CD14-positive monocyte (primary cell): Measurements from ENCODE around the gene AMPH. TPM values are rescaled to one million over a fixed set of nuclear protein-coding genes. Genes with fewer than 3 reads are reported as not detected.

Experiments used
- DNase-seq, 3 donors: peaks; one replicate each; pipeline ENCODE4 v3.0.0-alpha.2; 2011 to 2022
- H2AFZ ChIP-seq: 2 replicates; pipeline ENCODE4 v1.6.0; 2012; ENCODE audit warnings: mild to moderate bottlenecking, low read depth, low read length, inconsistent platforms; ENCODE audit not compliant: insufficient read depth, poor library complexity, severe bottlenecking
- H3K27ac ChIP-seq, 2 donors: 1 replicate in 1 of 2; 2 replicates in 1 of 2; pipeline ENCODE4 v1.5.1; 2012 to 2013; ENCODE audit warnings: low read length in 2 of 2, control low read depth in 1 of 2, inconsistent platforms in 1 of 2, low read depth in 1 of 2, mild to moderate bottlenecking in 1 of 2
- H3K27me3 ChIP-seq, 2 donors: one replicate each; pipeline versions ENCODE4 v1.6.0 to v1.6.1; 2011 to 2013; ENCODE audit warnings: low read length in 2 of 2; ENCODE audit not compliant: control insufficient read depth in 2 of 2, insufficient read depth in 2 of 2
- H3K36me3 ChIP-seq, 2 donors: replicated peaks in 1 of 2; 1 replicate in 1 of 2; 2 replicates in 1 of 2; pipeline versions ENCODE4 v1.5.1 to v1.6.1; 2012 to 2013; ENCODE audit warnings: low read length in 2 of 2, control low read depth in 1 of 2, inconsistent platforms in 1 of 2, mild to moderate bottlenecking in 1 of 2; ENCODE audit not compliant: insufficient read depth in 2 of 2, control insufficient read depth in 1 of 2
- H3K4me1 ChIP-seq, 2 donors: 1 replicate in 1 of 2; 2 replicates in 1 of 2; pipeline versions ENCODE4 v1.5.1 to v1.6.1; 2012 to 2013; ENCODE audit warnings: low read length in 2 of 2, control low read depth in 1 of 2, inconsistent platforms in 1 of 2, mild to moderate bottlenecking in 1 of 2, moderate library complexity in 1 of 2; ENCODE audit not compliant: insufficient read depth in 2 of 2, control insufficient read depth in 1 of 2
- H3K4me2 ChIP-seq: replicated peaks from 2 replicates; pipeline ENCODE3; 2012; ENCODE audit warnings: low read length, moderate library complexity, mild to moderate bottlenecking; ENCODE audit not compliant: poor library complexity, severe bottlenecking; ENCODE audit errors: extremely low read depth
- H3K4me3 ChIP-seq, 3 experiments: fragments of 200-600 bp in 1 of 3; sonication (generic) in 1 of 3; replicated peaks in 1 of 3; 1 replicate in 2 of 3; 2 replicates in 1 of 3; pipeline ENCODE4 v1.5.1; 2011 to 2013; ENCODE audit warnings: low read length in 3 of 3, mild to moderate bottlenecking in 3 of 3, control low read depth in 2 of 3, low read depth in 2 of 3, inconsistent platforms in 1 of 3, moderate library complexity in 1 of 3
- H3K79me2 ChIP-seq: 2 replicates; pipeline ENCODE4 v1.6.0; 2012; ENCODE audit warnings: mild to moderate bottlenecking, control low read depth, inconsistent platforms, low read length, moderate library complexity; ENCODE audit not compliant: insufficient read depth
- H3K9ac ChIP-seq: 2 replicates; pipeline ENCODE4 v1.6.0; 2017; ENCODE audit warnings: low read length, mild to moderate bottlenecking; ENCODE audit not compliant: insufficient read depth, poor library complexity, severe bottlenecking
- H3K9me3 ChIP-seq, 2 donors: replicated peaks in 1 of 2; 1 replicate in 1 of 2; 2 replicates in 1 of 2; pipeline versions ENCODE4 v1.5.1 to v1.6.1; 2012 to 2013; ENCODE audit warnings: low read length in 2 of 2, control low read depth in 1 of 2; ENCODE audit not compliant: control insufficient read depth in 1 of 2, insufficient read depth in 1 of 2
- H4K20me1 ChIP-seq: 2 replicates; pipeline ENCODE4 v1.6.0; 2012; ENCODE audit warnings: mild to moderate bottlenecking, low read length, control low read depth, moderate library complexity; ENCODE audit not compliant: insufficient read depth
- H3K27ac Mint-ChIP-seq, 7 donors: one replicate each; pipeline ENCODE4 v1.8.0; 2020; ENCODE audit warnings: mild to moderate bottlenecking in 7 of 7, mixed read lengths in 7 of 7, moderate library complexity in 6 of 7, inconsistent platforms in 2 of 7
- H3K27me3 Mint-ChIP-seq, 3 donors: one replicate each; pipeline ENCODE4 v1.8.0; 2021 to 2022; ENCODE audit warnings: low read depth in 3 of 3, mild to moderate bottlenecking in 3 of 3, mixed read lengths in 3 of 3, moderate library complexity in 3 of 3, inconsistent platforms in 1 of 3
- H3K36me3 Mint-ChIP-seq, 2 donors: one replicate each; pipeline ENCODE4 v1.8.0; 2020; ENCODE audit warnings: mixed read lengths in 2 of 2, inconsistent platforms in 1 of 2, mild to moderate bottlenecking in 1 of 2
- H3K4me1 Mint-ChIP-seq: one replicate; pipeline ENCODE4 v1.8.0; 2020; ENCODE audit warnings: mild to moderate bottlenecking, mixed read lengths
- H3K4me3 Mint-ChIP-seq, 2 donors: one replicate each; pipeline ENCODE4 v1.8.0; 2020; ENCODE audit warnings: mild to moderate bottlenecking in 2 of 2, mixed read lengths in 2 of 2, moderate library complexity in 1 of 2
- H3K9me3 Mint-ChIP-seq, 7 donors: one replicate each; pipeline ENCODE4 v1.8.0; 2020 to 2022; ENCODE audit warnings: mixed read lengths in 7 of 7, mild to moderate bottlenecking in 6 of 7, moderate library complexity in 6 of 7, inconsistent platforms in 2 of 7
- CTCF ChIP-seq: fragments of 200-600 bp; IDR thresholded peaks from one replicate; pipeline ENCODE4 v1.8.0; 2022; ENCODE audit warnings: antibody characterized with exemption, mild to moderate bottlenecking
- WGBS: methylation state at CpG from one replicate; pipeline ENCODE4 v1.1.5; 2013; ENCODE audit warnings: missing lambda C conversion rate; ENCODE audit not compliant: insufficient coverage; 5-methylcytosine and 5-hydroxymethylcytosine counted together
- intact Hi-C, 2 donors: fragments of 100-400 bp; cut with micrococcal nuclease; formaldehyde crosslinking; loops; one replicate each; pipeline versions ENCODE4 v1.15.0 to v1.15.1; 2023
- polyA plus RNA-seq, 3 donors: library from polyadenylated mRNA; depleted of rRNA in 1 of 3; unstranded in 2 of 3; stranded (reverse) in 1 of 3; fragments of 300-500 nt in 2 of 3; fragments of >200 nt in 1 of 3; fragmentation: Illumina TruSeq in 2 of 3; gene quantifications; 1 replicate in 2 of 3; 2 replicates in 1 of 3; pipeline ENCODE4 v1.2.3, GENCODE V29; 2012 to 2021

The AMPH gene
- polyA plus RNA-seq, 3 donors = 0.61 to 0.96 (median 0.67) TPM

DNA sequence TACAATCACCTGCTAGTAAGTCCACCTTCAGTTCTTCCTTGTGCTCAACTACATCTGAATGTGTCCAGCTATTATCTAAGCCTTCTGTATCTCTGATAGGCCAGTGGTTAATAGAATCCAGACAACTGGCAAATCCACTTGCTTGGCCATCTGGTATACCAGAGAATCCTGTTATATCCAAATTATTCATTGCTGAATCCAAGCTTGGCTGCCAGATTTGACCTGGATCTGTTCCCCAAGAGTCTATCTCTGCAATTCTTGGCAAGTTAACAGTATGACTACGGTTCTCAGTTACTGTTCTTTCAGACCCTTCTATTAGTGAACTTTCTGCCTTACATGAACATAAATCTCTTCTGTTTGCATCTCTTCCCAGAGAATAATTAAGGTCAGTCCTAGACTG lies 203.1 kb downstream of the AMPH start:
- Mint-ChIP-seq H3K27ac (no peak overlapping the region), H3K9me3 (peaks cover 0 to 3% (median 0%) of the 10 kb centered on the region in 7 donors), H3K27me3 (no peaks in the 10 kb centered on the region), H3K36me3 (no peaks in the 10 kb centered on the region), H3K4me3 (no peak overlapping the region), H3K4me1 (peaks cover 17% of the 10 kb centered on the region)
- peaks cover 9 to 11% of the 10 kb centered on the region in 2 donors for H3K4me1 ChIP-seq
- DNase-seq = no peak
- no peak overlapping the region for H2AFZ ChIP-seq
- no peak overlapping the region for H3K4me2 ChIP-seq
- H4K20me1 ChIP-seq = no peaks in the 10 kb centered on the region
- H3K27ac ChIP-seq = no peak overlapping the region
- no peaks in the 10 kb centered on the region for H3K79me2 ChIP-seq
- no peak for TF ChIP-seq CTCF
- intact Hi-C loops = no loop called here
- no peaks in the 10 kb centered on the region for H3K27me3 ChIP-seq
- H3K9ac ChIP-seq = no peak overlapping the region
- WGBS = no CpG with 5 or more reads among the region's 1 CpG
- no peak overlapping the region for H3K4me3 ChIP-seq
- H3K9me3 ChIP-seq = no peaks in the 10 kb centered on the region
- no peaks in the 10 kb centered on the region for H3K36me3 ChIP-seq

DNA sequence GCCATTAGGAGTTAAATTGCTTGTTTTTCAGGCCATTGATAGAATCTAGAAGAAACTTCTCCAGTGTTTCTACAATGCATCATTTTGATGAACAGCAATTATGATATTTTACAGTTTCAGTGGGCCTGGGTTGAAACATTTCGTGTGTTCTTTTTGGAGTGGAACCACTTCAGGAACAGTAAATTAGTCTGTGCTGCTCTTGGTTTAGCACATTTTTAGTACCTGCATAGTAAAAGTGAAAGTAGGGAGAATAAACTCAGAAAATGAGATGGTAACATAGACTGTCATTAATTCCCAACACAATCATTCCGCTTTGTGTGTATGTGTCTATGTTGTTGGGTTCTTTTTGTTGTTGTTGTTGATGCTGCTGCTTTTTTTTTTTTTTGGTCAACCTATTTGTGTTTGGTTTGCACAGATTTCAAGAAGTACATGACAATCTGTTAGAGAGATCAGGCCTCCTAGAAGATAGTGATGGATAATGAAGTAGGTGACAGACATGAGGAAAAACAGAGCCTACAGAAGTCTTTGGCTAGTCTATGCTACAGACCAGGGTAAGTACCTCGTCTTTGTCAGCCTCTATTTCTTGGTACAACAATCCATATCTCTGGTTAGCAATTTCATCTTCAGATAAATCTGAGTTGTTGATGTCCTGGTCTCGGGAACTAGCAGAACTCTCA lies 203.8 kb downstream of the AMPH start:
- no peak overlapping the region for H3K9ac ChIP-seq
- intact Hi-C loops = no loop called here
- H3K4me2 ChIP-seq = no peak overlapping the region
- peaks cover 0 to 1% (median 0%) of the 10 kb centered on the region in 3 donors for H3K27me3 Mint-ChIP-seq
- no peaks in the 10 kb centered on the region for H3K9me3 ChIP-seq
- 83% methylated on average over 2 of the region's 4 CpGs for WGBS
- H3K36me3 ChIP-seq = no peaks in the 10 kb centered on the region
- no peak for TF ChIP-seq CTCF
- peaks cover 17% of the 10 kb centered on the region for H3K4me1 Mint-ChIP-seq
- H3K27me3 ChIP-seq = no peaks in the 10 kb centered on the region
- peaks cover 9 to 11% of the 10 kb centered on the region in 2 donors for H3K4me1 ChIP-seq
- no peak overlapping the region for H3K27ac ChIP-seq
- peaks cover 0 to 3% (median 0%) of the 10 kb centered on the region in 7 donors for H3K9me3 Mint-ChIP-seq
- no peaks in the 10 kb centered on the region for H4K20me1 ChIP-seq
- H3K27ac Mint-ChIP-seq = no peak overlapping the region
- no peak for DNase-seq
- H3K36me3 Mint-ChIP-seq = no peaks in the 10 kb centered on the region
- H3K79me2 ChIP-seq = no peaks in the 10 kb centered on the region
- H2AFZ ChIP-seq = no peak overlapping the region
- H3K4me3 ChIP-seq = no peak overlapping the region
- no peak overlapping the region for H3K4me3 Mint-ChIP-seq
